Measurements from ENCODE around the gene REXO4.

DNA sequence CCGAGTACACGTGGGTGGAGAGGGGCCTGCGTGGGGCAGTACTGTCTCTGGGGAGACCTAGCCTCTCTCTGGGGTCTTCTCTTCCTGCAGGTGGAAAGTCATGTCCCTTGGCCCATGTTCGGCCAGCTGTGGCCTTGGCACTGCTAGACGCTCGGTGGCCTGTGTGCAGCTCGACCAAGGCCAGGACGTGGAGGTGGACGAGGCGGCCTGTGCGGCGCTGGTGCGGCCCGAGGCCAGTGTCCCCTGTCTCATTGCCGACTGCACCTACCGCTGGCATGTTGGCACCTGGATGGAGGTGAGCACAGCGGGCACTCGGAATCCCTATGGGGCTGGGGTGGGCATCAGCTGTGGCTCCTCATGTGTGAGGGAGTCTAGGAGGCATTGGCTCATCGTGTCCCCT is 36.5 kb upstream of the REXO4 start:
- no peak for TF ChIP-seq NR2F2 (IDR thresholded peaks at IDR 0.05)
- TF ChIP-seq, protein P1, sequence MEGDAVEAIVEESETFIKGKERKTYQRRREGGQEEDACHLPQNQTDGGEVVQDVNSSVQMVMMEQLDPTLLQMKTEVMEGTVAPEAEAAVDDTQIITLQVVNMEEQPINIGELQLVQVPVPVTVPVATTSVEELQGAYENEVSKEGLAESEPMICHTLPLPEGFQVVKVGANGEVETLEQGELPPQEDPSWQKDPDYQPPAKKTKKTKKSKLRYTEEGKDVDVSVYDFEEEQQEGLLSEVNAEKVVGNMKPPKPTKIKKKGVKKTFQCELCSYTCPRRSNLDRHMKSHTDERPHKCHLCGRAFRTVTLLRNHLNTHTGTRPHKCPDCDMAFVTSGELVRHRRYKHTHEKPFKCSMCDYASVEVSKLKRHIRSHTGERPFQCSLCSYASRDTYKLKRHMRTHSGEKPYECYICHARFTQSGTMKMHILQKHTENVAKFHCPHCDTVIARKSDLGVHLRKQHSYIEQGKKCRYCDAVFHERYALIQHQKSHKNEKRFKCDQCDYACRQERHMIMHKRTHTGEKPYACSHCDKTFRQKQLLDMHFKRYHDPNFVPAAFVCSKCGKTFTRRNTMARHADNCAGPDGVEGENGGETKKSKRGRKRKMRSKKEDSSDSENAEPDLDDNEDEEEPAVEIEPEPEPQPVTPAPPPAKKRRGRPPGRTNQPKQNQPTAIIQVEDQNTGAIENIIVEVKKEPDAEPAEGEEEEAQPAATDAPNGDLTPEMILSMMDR (IDR thresholded peaks at IDR 0.05; ENCODE audit: low read depth, low read length, missing input control) = no peak
